Esophagus muscularis mucosa (tissue), 4 donors: ENCODE measurements around the gene PLS1. TPM values are rescaled to one million over a fixed set of nuclear protein-coding genes. Genes with fewer than 3 reads are reported as not detected.
"Not testable (repeated sequence)": the region's sequence is repeated elsewhere in the genome, so short reads cannot be mapped to it uniquely, and the experiment has no call there.

Experiments
- DNase-seq: peaks from one replicate; pipeline ENCODE4 v3.0.0-alpha.2; 2017; ENCODE audit errors: extremely low spot score
- H3K27ac ChIP-seq, 4 donors: fragments of 200-600 bp; sonication (generic); replicated peaks in 1 of 4; 1 replicate in 3 of 4; 2 replicates in 1 of 4; pipeline ENCODE4 v1.5.1; 2016 to 2019; ENCODE audit warnings: mild to moderate bottlenecking in 1 of 4
- H3K27me3 ChIP-seq, 4 donors: fragments of 200-600 bp; sonication (generic); one replicate each; pipeline versions ENCODE4 v1.5.1 to v1.6.0; 2016 to 2019
- H3K36me3 ChIP-seq, 4 donors: fragments of 200-600 bp; sonication (generic); one replicate each; pipeline ENCODE4 v1.5.1; 2016 to 2019
- H3K4me1 ChIP-seq, 4 donors: fragments of 200-600 bp; sonication (generic); one replicate each; pipeline ENCODE4 v1.5.1; 2016 to 2019
- H3K4me3 ChIP-seq, 4 donors: fragments of 200-600 bp; sonication (generic); 1 replicate in 2 of 4; 2 replicates in 2 of 4; pipeline ENCODE4 v1.5.1; 2016 to 2019; ENCODE audit warnings: mild to moderate bottlenecking in 4 of 4, moderate library complexity in 1 of 4
- H3K9me3 ChIP-seq, 4 donors: fragments of 200-600 bp; sonication (generic); 1 replicate in 3 of 4; 2 replicates in 1 of 4; pipeline ENCODE4 v1.5.1; 2016 to 2019
- CTCF ChIP-seq, 3 experiments: fragments of 200-600 bp in 2 of 3; fragments of 450-650 bp in 1 of 3; sonication (generic) in 2 of 3; IDR thresholded peaks; one replicate each; pipeline ENCODE4 v1.5.1; 2017 to 2019; ENCODE audit warnings: antibody characterized with exemption in 3 of 3, mild to moderate bottlenecking in 2 of 3, moderate library complexity in 1 of 3
- EP300 ChIP-seq: sonication (generic); formaldehyde crosslinking; IDR thresholded peaks from one replicate; pipeline ENCODE4 v1.6.1; 2017; ENCODE audit warnings: antibody characterized with exemption
- POLR2A ChIP-seq: fragments of 450-650 bp; IDR thresholded peaks from one replicate; pipeline ENCODE4 v1.6.1; 2017; ENCODE audit warnings: antibody characterized with exemption, moderate library complexity, mild to moderate bottlenecking, low read depth
- POLR2AphosphoS5 ChIP-seq, 2 donors: sonication (generic); formaldehyde crosslinking; IDR thresholded peaks; one replicate each; pipeline ENCODE4 v1.6.1; 2017; ENCODE audit warnings: antibody characterized with exemption in 2 of 2
- WGBS: methylation state at CpG from one replicate; pipeline ENCODE4 v1.1.5; 2018; 5-methylcytosine and 5-hydroxymethylcytosine counted together
- intact Hi-C: fragments of 100-400 bp; cut with DNase I; formaldehyde crosslinking; loops from one replicate; pipeline ENCODE4 v1.15.1; 2023
- total RNA-seq, 4 donors: library from RNA; depleted of rRNA; stranded (reverse); fragments of >200 nt; gene quantifications; one replicate each; pipeline versions ENCODE4 v1.1.0 to v1.2.1, GENCODE V29; 2016

PLS1 gene
- total RNA-seq, 4 donors from 2014 or later: 1.2 to 2.0 (median 1.5) TPM

- 95% methylated on average over 4 of the region's 4 CpGs for WGBS
- Histone ChIP-seq H3K27me3 (no peaks in the 10 kb centered on the region), H3K9me3 (no peaks in the 10 kb centered on the region), H3K36me3 (peaks cover 15 to 69% (median 36%) of the 10 kb centered on the region in 4 donors), H3K4me1 (no peaks in the 10 kb centered on the region), H3K27ac (no peak overlapping the region), H3K4me3 (no peak overlapping the region)
- intact Hi-C loops: no loop called here
- TF ChIP-seq POLR2A (no peak), POLR2AphosphoS5 (IDR thresholded peaks at IDR 0.05) (no peak), CTCF (IDR thresholded peaks at IDR 0.05) (no peak), EP300 (no peak)
- no peak for DNase-seq
Observed at GRCh38 chr3:142563496-142563997, 32.6 kb upstream of the PLS1 start.

GRCh38 chr3:142566096-142566495 lies 30.1 kb upstream of the PLS1 start:
- no peaks in the 10 kb centered on the region for H3K4me1 ChIP-seq
- intact Hi-C loops: no loop called here
- no peak overlapping the region for H3K4me3 ChIP-seq
- no peak overlapping the region for H3K27ac ChIP-seq
- TF ChIP-seq CTCF (IDR thresholded peaks at IDR 0.05) (no peak), POLR2A (no peak), EP300 (no peak), POLR2AphosphoS5 (IDR thresholded peaks at IDR 0.05) (no peak)
- H3K27me3 ChIP-seq: no peaks in the 10 kb centered on the region
- DNase-seq: no peak
- H3K36me3 ChIP-seq: peaks cover 4 to 45% (median 24%) of the 10 kb centered on the region in 4 donors
- WGBS: 89% methylated on average over 3 of the region's 3 CpGs
- no peaks in the 10 kb centered on the region for H3K9me3 ChIP-seq

- no peak for TF ChIP-seq CTCF (IDR thresholded peaks at IDR 0.05)
- no peak for TF ChIP-seq EP300
- TF ChIP-seq POLR2AphosphoS5 (IDR thresholded peaks at IDR 0.05): no peak
- TF ChIP-seq POLR2A: no peak
- Histone ChIP-seq H3K36me3 (peaks cover 4 to 28% (median 15%) of the 10 kb centered on the region in 4 donors), H3K27ac (no peak overlapping the region), H3K9me3 (no peaks in the 10 kb centered on the region), H3K4me3 (no peak overlapping the region), H3K4me1 (no peaks in the 10 kb centered on the region), H3K27me3 (no peaks in the 10 kb centered on the region)
- WGBS: 74% methylated on average over 16 of the region's 21 CpGs
- no peak for DNase-seq
- intact Hi-C loops: no loop called here
Observed at GRCh38 chr3:142568393-142569017, 27.7 kb upstream of the PLS1 start.

- H3K27ac ChIP-seq, DNase-seq, H3K4me1 ChIP-seq, H3K4me3 ChIP-seq, intact Hi-C loops, H3K27me3 ChIP-seq, H3K9me3 ChIP-seq: not testable (repeated sequence)
- WGBS: 89% methylated on average over 3 of the region's 3 CpGs
- peaks cover 0 to 18% (median 10%) of the 10 kb centered on the region in 4 donors for H3K36me3 ChIP-seq
Observed at GRCh38 chr3:142569422-142569821, 26.8 kb upstream of the PLS1 start.

GRCh38 chr3:142574223-142574622 lies 22.0 kb upstream of the PLS1 start:
- H3K27ac ChIP-seq, H3K4me3 ChIP-seq, DNase-seq, H3K36me3 ChIP-seq, H3K9me3 ChIP-seq, intact Hi-C loops, H3K27me3 ChIP-seq: not testable (repeated sequence)
- 98% methylated on average over 3 of the region's 3 CpGs for WGBS
- H3K4me1 ChIP-seq: peaks cover 11 to 23% (median 15%) of the 10 kb centered on the region in 4 donors

GRCh38 chr3:142574665-142575064 lies 21.5 kb upstream of the PLS1 start:
- WGBS: 69% methylated on average over 1 of the region's 1 CpG
- no peaks in the 10 kb centered on the region for H3K27me3 ChIP-seq
- intact Hi-C loops: no loop called here
- TF ChIP-seq CTCF (IDR thresholded peaks at IDR 0.05): no peak
- TF ChIP-seq POLR2A: no peak
- TF ChIP-seq POLR2AphosphoS5 (IDR thresholded peaks at IDR 0.05): no peak
- no peak for TF ChIP-seq EP300
- H3K4me1 ChIP-seq: peaks cover 15 to 27% (median 20%) of the 10 kb centered on the region in 4 donors
- DNase-seq: no peak
- H3K9me3 ChIP-seq: no peaks in the 10 kb centered on the region
- no peak overlapping the region for H3K27ac ChIP-seq
- no peak overlapping the region for H3K4me3 ChIP-seq
- peaks cover 0 to 8% (median 2%) of the 10 kb centered on the region in 4 donors for H3K36me3 ChIP-seq
